Measurements from ENCODE around the gene RRAGD. TPM values are rescaled to one million over a fixed set of nuclear protein-coding genes. Genes with fewer than 3 reads are reported as not detected.
A peak's percentile ranks its signal among the peaks of the same experiment; 100 is the strongest.

Gene RRAGD
- total RNA-seq, 1 experiment from 2014 or later = 1.3 TPM

GRCh38 chr6:89454300-89454699 lies 42.2 kb upstream of the RRAGD start:
- DNase-seq = no peak
- H3K9me3 Mint-ChIP-seq (ENCODE audit: low read depth, unreplicated experiment) = peaks cover 3% of the 10 kb centered on the region
- CTCF ChIA-PET = no interaction called here
- no TSS peak for BruUV-seq (replicated peaks)
- intact Hi-C loops (cut with micrococcal nuclease; ENCODE audit: unreplicated experiment) = no loop called here
- no peaks in the 10 kb centered on the region for H3K36me3 Mint-ChIP-seq (ENCODE audit: insufficient read depth, unreplicated experiment)
- H3K4me3 Mint-ChIP-seq (ENCODE audit: low read depth, unreplicated experiment) = no peak overlapping the region
- no peak overlapping the region for H3K27ac Mint-ChIP-seq (ENCODE audit: unreplicated experiment)
- TF ChIP-seq CTCF (IDR thresholded peaks at IDR 0.05; ENCODE audit: unreplicated experiment) = no peak
- H3K4me1 Mint-ChIP-seq (ENCODE audit: low read depth, unreplicated experiment) = no peaks in the 10 kb centered on the region
- H3K27me3 Mint-ChIP-seq (ENCODE audit: unreplicated experiment) = no peaks in the 10 kb centered on the region

DNA sequence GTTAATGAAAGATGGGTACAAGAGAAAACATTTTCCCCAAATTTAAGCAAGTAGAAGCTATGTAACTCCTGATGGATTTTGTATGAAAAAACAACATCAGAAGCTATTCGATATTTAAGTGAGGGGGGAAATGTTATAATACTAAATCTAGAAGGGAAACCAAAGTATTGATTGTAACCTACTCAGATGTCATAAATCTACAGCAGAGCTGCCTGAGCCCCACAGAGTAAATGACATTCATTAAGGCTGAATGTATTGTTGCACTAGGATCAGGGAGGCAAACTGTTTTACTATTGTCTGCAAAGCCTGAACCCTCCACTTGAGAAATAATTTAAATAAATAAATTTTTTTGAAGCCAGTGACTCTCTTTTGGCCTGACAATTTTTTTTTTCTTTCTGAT lies 40.2 kb upstream of the RRAGD start:
- CTCF ChIA-PET = interaction anchor here (0.5 to 1.1 kb wide), 2 partner anchors 9 to 14 kb away, joined by 3 read pairs; no protein-coding TSS in a partner anchor
- peaks cover 3% of the 10 kb centered on the region for H3K9me3 Mint-ChIP-seq (ENCODE audit: low read depth, unreplicated experiment)
- BruUV-seq (replicated peaks) = no TSS peak

GRCh38 chr6:89449193-89449592 lies 37.1 kb upstream of the RRAGD start:
- TF ChIP-seq CTCF (IDR thresholded peaks at IDR 0.05; ENCODE audit: unreplicated experiment) = no peak
- no peaks in the 10 kb centered on the region for H3K36me3 Mint-ChIP-seq (ENCODE audit: insufficient read depth, unreplicated experiment)
- CTCF ChIA-PET = no interaction called here

More for the DNA sequence above, 40.2 kb upstream of the RRAGD start:
- Mint-ChIP-seq H3K4me1 (ENCODE audit: low read depth, unreplicated experiment) (no peaks in the 10 kb centered on the region), H3K4me3 (ENCODE audit: low read depth, unreplicated experiment) (no peak overlapping the region), H3K27me3 (ENCODE audit: unreplicated experiment) (no peaks in the 10 kb centered on the region), H3K36me3 (ENCODE audit: insufficient read depth, unreplicated experiment) (no peaks in the 10 kb centered on the region), H3K27ac (ENCODE audit: unreplicated experiment) (no peak overlapping the region)
- intact Hi-C loops (cut with micrococcal nuclease; ENCODE audit: unreplicated experiment) = no loop called here
- TF ChIP-seq CTCF (IDR thresholded peaks at IDR 0.05; ENCODE audit: unreplicated experiment) = no peak
- no peak for DNase-seq

DNA sequence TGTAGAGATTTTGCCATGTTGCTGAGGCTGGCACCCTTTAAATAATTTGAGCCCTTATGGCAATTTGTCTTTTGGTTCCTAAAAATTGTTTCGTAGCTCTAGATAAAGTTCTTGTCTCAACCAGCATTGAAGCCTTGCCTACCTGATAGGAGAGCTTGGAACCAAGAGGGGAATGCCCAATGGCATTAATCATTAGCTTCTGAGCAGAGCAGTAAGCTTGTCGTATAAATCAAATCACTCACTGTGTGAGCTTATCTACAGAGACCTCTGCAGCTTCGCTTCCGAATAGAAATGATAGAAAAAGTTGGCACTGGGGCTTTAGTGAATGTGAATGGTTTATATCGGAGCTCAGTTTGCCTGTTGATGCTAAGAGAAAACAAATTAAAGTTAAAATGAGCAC lies 31.6 kb upstream of the RRAGD start:
- DNase-seq = peak; percentile 34
- BruUV-seq (replicated peaks) = no TSS peak
- Mint-ChIP-seq H3K4me3 (ENCODE audit: low read depth, unreplicated experiment) (peak overlapping the region; percentile 50), H3K4me1 (ENCODE audit: low read depth, unreplicated experiment) (no peaks in the 10 kb centered on the region), H3K36me3 (ENCODE audit: insufficient read depth, unreplicated experiment) (no peaks in the 10 kb centered on the region), H3K9me3 (ENCODE audit: low read depth, unreplicated experiment) (no peaks in the 10 kb centered on the region), H3K27me3 (ENCODE audit: unreplicated experiment) (no peaks in the 10 kb centered on the region), H3K27ac (ENCODE audit: unreplicated experiment) (peak overlapping the region; percentile 60)
- intact Hi-C loops (cut with micrococcal nuclease; ENCODE audit: unreplicated experiment) = no loop called here
- CTCF ChIA-PET = interaction anchor here (0.6 to 1.7 kb wide), 6 partner anchors 10 to 166 kb away, joined by 3 to 6 read pairs (median 3); no protein-coding TSS in a partner anchor
- no peak for TF ChIP-seq CTCF (IDR thresholded peaks at IDR 0.05; ENCODE audit: unreplicated experiment)

More at GRCh38 chr6:89449193-89449592, 37.1 kb upstream of the RRAGD start:
- no TSS peak for BruUV-seq (replicated peaks)
- H3K4me1 Mint-ChIP-seq (ENCODE audit: low read depth, unreplicated experiment) = no peaks in the 10 kb centered on the region
- H3K9me3 Mint-ChIP-seq (ENCODE audit: low read depth, unreplicated experiment) = no peaks in the 10 kb centered on the region
- no peak overlapping the region for H3K27ac Mint-ChIP-seq (ENCODE audit: unreplicated experiment)
- no peak for DNase-seq
- no peak overlapping the region for H3K4me3 Mint-ChIP-seq (ENCODE audit: low read depth, unreplicated experiment)
- no peaks in the 10 kb centered on the region for H3K27me3 Mint-ChIP-seq (ENCODE audit: unreplicated experiment)
- intact Hi-C loops (cut with micrococcal nuclease; ENCODE audit: unreplicated experiment) = no loop called here

Measured in Calu3 (cell line).